Mucosa of stomach (tissue), 1 donor: ENCODE measurements around the gene PMF1.

Experiments used
- H3K27me3 ChIP-seq: one replicate; pipeline ENCODE4 v1.7.0; 2013; ENCODE audit warnings: mild to moderate bottlenecking, low read length; ENCODE audit not compliant: control insufficient read depth, insufficient read depth
- H3K36me3 ChIP-seq: one replicate; pipeline ENCODE4 v1.7.0; 2013; ENCODE audit warnings: low read length; ENCODE audit not compliant: control insufficient read depth, insufficient read depth
- H3K4me1 ChIP-seq: one replicate; pipeline ENCODE4 v1.7.0; 2013; ENCODE audit warnings: mild to moderate bottlenecking, low read length; ENCODE audit not compliant: control insufficient read depth, insufficient read depth
- H3K4me3 ChIP-seq: one replicate; pipeline ENCODE4 v1.7.0; 2013; ENCODE audit warnings: low read length
- H3K9ac ChIP-seq: one replicate; pipeline ENCODE4 v1.7.0; 2013; ENCODE audit warnings: mild to moderate bottlenecking, low read length, moderate library complexity
- H3K9me3 ChIP-seq: one replicate; pipeline ENCODE4 v1.7.0; 2013; ENCODE audit warnings: mild to moderate bottlenecking, low read length, moderate library complexity; ENCODE audit not compliant: control insufficient read depth
- donor health status: Pancreatic carcinoma.

PMF1 gene

DNA sequence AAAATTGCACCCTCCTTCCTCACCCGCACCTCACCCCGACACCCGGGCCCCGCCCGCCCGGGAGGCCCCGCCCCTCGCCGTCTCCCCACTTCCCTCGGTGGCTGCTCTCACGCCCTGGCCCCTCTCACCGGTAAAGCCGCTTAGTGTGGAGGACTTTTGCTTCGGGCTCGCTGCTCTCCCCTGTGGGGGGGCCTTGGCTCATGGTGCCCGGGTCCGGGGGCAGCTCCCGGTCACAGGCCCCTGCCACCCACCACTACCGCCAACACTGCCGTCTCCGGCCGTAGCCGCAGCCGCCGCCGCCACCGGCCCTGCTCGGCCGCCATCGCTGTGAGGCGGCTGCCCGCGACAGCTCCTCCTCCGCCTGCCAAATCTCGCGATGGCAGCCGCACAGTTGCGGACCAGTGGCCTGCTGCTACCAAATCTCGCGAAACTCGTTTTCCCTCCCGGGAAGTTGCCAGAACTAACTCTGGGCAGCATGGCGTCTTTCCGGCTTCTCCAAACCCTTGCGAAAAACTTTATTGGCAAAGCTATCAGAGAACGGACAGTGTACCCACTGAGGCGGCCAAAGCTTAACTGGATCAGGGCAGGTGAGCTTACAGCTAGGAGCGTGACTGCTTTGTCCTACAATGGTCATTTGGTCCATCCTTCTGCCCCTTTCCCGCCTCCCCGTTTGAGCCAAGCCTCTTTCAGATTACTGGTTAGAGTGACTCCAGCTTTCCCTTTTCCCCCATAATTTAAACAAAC is 69.8 kb downstream of the PMF1 start, which contains the start of gene SMG5:
SMG5 (minus strand) TSS at position 347 of the 744 bp plus-strand sequence; CDS start at position 202, 145 bp downstream.
- Histone ChIP-seq H3K36me3 (peaks cover 4% of the 10 kb centered on the region), H3K4me1 (peaks cover 26% of the 10 kb centered on the region), H3K9ac (peak within 1 kb of the TSS; percentile 90), H3K4me3 (peak within 1 kb of the TSS; percentile 66), H3K9me3 (no peaks in the 10 kb centered on the region), H3K27me3 (no peaks in the 10 kb centered on the region)

- Histone ChIP-seq H3K9ac (peak overlapping the region; percentile 90), H3K36me3 (no peaks in the 10 kb centered on the region), H3K9me3 (no peaks in the 10 kb centered on the region), H3K4me3 (peak overlapping the region; percentile 66), H3K4me1 (peaks cover 26% of the 10 kb centered on the region), H3K27me3 (no peaks in the 10 kb centered on the region)
Observed at GRCh38 chr1:156283521-156283920, 70.7 kb downstream of the PMF1 start.

DNA sequence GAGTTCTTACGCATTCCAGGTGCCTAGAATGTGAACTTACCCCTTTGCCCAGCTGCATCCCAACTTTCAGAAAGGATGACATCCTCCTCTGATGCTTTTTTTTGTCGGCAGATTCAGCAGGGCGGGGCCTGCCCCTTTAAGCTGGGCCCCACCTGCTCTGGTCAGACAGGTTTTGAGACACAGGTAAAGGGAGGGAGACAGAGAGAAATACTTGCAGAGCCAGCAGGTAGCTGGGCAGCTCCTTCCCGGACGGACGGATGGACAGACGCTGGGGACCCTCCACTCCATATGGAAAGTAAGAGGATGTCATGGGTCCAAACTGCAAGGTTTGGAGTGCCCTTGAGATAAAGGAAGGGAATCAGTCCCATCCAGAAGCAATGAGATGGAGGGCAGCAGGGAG is 71.3 kb downstream of the PMF1 start, which contains the start of gene TMEM79:
TMEM79 (plus strand) TSS at position 214 of the 400 bp plus-strand sequence. CDS start 902 bp downstream, outside the sequence.
- Histone ChIP-seq H3K4me3 (peak within 1 kb of the TSS; percentile 66), H3K9ac (peak within 1 kb of the TSS; percentile 90), H3K4me1 (peaks cover 26% of the 10 kb centered on the region), H3K9me3 (no peaks in the 10 kb centered on the region), H3K36me3 (no peaks in the 10 kb centered on the region), H3K27me3 (no peaks in the 10 kb centered on the region)

DNA sequence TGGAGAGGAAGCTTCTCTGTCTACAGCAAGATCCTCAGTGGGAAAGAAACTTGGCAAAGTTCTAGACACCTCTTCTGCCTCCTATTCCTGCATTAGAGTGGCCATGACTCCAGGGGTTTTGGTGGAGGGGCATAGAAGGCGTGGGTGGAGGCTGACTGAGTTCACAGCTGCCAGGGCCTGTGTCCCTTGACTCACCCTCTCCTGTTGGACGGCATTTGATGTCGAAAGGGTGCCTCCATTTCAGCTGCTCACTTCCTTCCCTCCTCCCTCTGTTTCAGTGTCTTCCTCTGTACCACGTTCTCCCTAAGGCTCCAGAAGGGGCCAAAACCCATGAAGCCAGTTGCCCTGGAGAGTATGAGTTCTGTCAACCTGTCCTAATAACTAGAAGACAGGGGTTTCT is 72.0 kb downstream of the PMF1 start:
- no peaks in the 10 kb centered on the region for H3K9me3 ChIP-seq
- peaks cover 26% of the 10 kb centered on the region for H3K4me1 ChIP-seq
- H3K9ac ChIP-seq = peak overlapping the region; percentile 50
- H3K4me3 ChIP-seq = no peak overlapping the region
- H3K36me3 ChIP-seq = no peaks in the 10 kb centered on the region
- no peaks in the 10 kb centered on the region for H3K27me3 ChIP-seq

DNA sequence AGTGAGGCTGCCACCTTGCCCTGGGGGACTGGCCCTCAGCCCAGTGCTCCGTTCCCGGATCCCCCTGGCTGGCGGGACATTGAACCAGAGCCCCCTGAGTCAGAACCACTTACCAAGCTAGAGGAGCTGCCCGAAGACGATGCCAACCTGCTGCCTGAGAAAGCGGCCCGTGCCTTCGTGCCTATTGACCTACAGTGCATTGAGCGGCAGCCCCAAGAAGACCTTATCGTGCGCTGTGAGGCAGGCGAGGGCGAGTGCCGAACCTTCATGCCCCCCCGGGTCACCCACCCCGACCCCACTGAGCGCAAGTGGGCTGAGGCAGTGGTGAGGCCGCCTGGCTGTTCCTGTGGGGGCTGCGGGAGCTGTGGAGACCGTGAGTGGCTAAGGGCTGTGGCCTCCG is 72.6 kb downstream of the PMF1 start:
- H3K4me1 ChIP-seq = peaks cover 22% of the 10 kb centered on the region
- H3K4me3 ChIP-seq = no peak overlapping the region
- no peak overlapping the region for H3K9ac ChIP-seq
- no peaks in the 10 kb centered on the region for H3K36me3 ChIP-seq
- H3K27me3 ChIP-seq = no peaks in the 10 kb centered on the region
- H3K9me3 ChIP-seq = no peaks in the 10 kb centered on the region

GRCh38 chr1:156286061-156286460 is 73.3 kb downstream of the PMF1 start:
- no peaks in the 10 kb centered on the region for H3K9me3 ChIP-seq

More at GRCh38 chr1:156286061-156286460, 73.3 kb downstream of the PMF1 start:
- Histone ChIP-seq H3K36me3 (no peaks in the 10 kb centered on the region), H3K4me3 (no peak overlapping the region), H3K4me1 (peaks cover 21% of the 10 kb centered on the region), H3K27me3 (no peaks in the 10 kb centered on the region), H3K9ac (no peak overlapping the region)
